B cell (primary cell): ENCODE measurements around the gene UPK3A. TPM values are rescaled to one million over a fixed set of nuclear protein-coding genes. Genes with fewer than 3 reads are reported as not detected.

Source experiments
- ATAC-seq: fragments of 200-7000 bp; cut with Tn5 transposase; one replicate; pipeline ENCODE4 v1.10.0; 2021; ENCODE audit warnings: low read depth, mild to moderate bottlenecking, moderate number of reproducible peaks, moderate library complexity
- CTCF ChIA-PET: fragments of 350-600 bp; sonication (Branson Sonifier 250); formaldehyde crosslinking; loops from one replicate; lab custom pipeline; 2021; ENCODE audit warnings: antibody characterized with exemption, inconsistent platforms; lab: Charles Lee
- POLR2A ChIA-PET: fragments of 350-600 bp; sonication (Branson Sonifier 250); formaldehyde crosslinking; loops from one replicate; lab custom pipeline; 2021; ENCODE audit warnings: antibody characterized with exemption; lab: Charles Lee
- DNase-seq: peaks from one replicate; pipeline ENCODE4 v3.0.0; 2013
- H2AFZ ChIP-seq: 2 replicates; pipeline ENCODE4 v1.6.1; 2012; ENCODE audit warnings: mild to moderate bottlenecking, low read depth, low read length; ENCODE audit not compliant: insufficient read depth, poor library complexity, severe bottlenecking
- H3K27ac ChIP-seq, 2 donors: 1 replicate in 1 of 2; 2 replicates in 1 of 2; pipeline ENCODE4 v1.5.1; 2012 to 2013; ENCODE audit warnings: low read length in 2 of 2, mild to moderate bottlenecking in 2 of 2, moderate library complexity in 1 of 2
- H3K27me3 ChIP-seq, 4 experiments: fragments of 200-600 bp in 1 of 4; sonication (generic) in 1 of 4; replicated peaks in 1 of 4; 1 replicate in 2 of 4; 2 replicates in 2 of 4; pipeline versions ENCODE4 v1.6.1 to v1.7.0; 2013 to 2016; ENCODE audit warnings: low read length in 3 of 4, mild to moderate bottlenecking in 2 of 4, mixed read lengths in 1 of 4, moderate library complexity in 1 of 4; ENCODE audit not compliant: insufficient read depth in 4 of 4, control insufficient read depth in 3 of 4; ENCODE audit errors: control extremely low read depth in 1 of 4
- H3K36me3 ChIP-seq, 2 experiments: replicated peaks in 1 of 2; 1 replicate in 1 of 2; 2 replicates in 1 of 2; pipeline versions ENCODE4 v1.6.1 to v1.7.1; 2013; ENCODE audit warnings: low read length in 1 of 2; ENCODE audit not compliant: insufficient read depth in 2 of 2, control insufficient read depth in 1 of 2; ENCODE audit errors: control extremely low read depth in 1 of 2, extremely low read depth in 1 of 2
- H3K4me1 ChIP-seq, 2 donors: fragments of 200-600 bp in 1 of 2; sonication (generic) in 1 of 2; 1 replicate in 1 of 2; 2 replicates in 1 of 2; pipeline versions ENCODE4 v1.5.1 to v1.6.1; 2013 to 2017; ENCODE audit warnings: low read length in 2 of 2; ENCODE audit not compliant: control insufficient read depth in 2 of 2, insufficient read depth in 2 of 2
- H3K4me2 ChIP-seq: replicated peaks from 2 replicates; pipeline ENCODE3; 2012; ENCODE audit warnings: mild to moderate bottlenecking, low read depth, low read length; ENCODE audit not compliant: poor library complexity, severe bottlenecking
- H3K4me3 ChIP-seq, 5 experiments: fragments of 200-600 bp in 1 of 5; sonication (generic) in 1 of 5; 1 replicate in 3 of 5; 2 replicates in 2 of 5; pipeline versions ENCODE4 v1.5.1 to v1.7.0; 2011 to 2016; ENCODE audit warnings: low read length in 4 of 5, mild to moderate bottlenecking in 4 of 5, low read depth in 2 of 5, control low read depth in 1 of 5, moderate library complexity in 1 of 5; ENCODE audit not compliant: insufficient read depth in 1 of 5; ENCODE audit errors: control extremely low read depth in 1 of 5, extremely low read depth in 1 of 5
- H3K79me2 ChIP-seq: fragments of 200-600 bp; sonication (generic); one replicate; pipeline ENCODE4 v1.6.0; 2016; ENCODE audit warnings: low read length; ENCODE audit not compliant: control insufficient read depth, insufficient read depth
- H3K9ac ChIP-seq: fragments of 200-600 bp; sonication (generic); 2 replicates; pipeline ENCODE4 v1.6.1; 2017; ENCODE audit warnings: mild to moderate bottlenecking, low read length, moderate library complexity
- H3K9me3 ChIP-seq, 3 donors: one replicate each; pipeline versions ENCODE4 v1.6.1 to v1.7.1; 2013; ENCODE audit warnings: low read length in 2 of 3; ENCODE audit not compliant: control insufficient read depth in 2 of 3, insufficient read depth in 1 of 3; ENCODE audit errors: control extremely low read depth in 1 of 3
- H4K20me1 ChIP-seq: 2 replicates; pipeline ENCODE4 v1.6.0; 2012; ENCODE audit warnings: mild to moderate bottlenecking, low read length; ENCODE audit not compliant: insufficient read depth, control insufficient read depth, poor library complexity, severe bottlenecking
- H3K27ac Mint-ChIP-seq: one replicate; pipeline ENCODE4 v1.8.0; 2021; ENCODE audit warnings: mixed read lengths
- H3K27me3 Mint-ChIP-seq: one replicate; pipeline ENCODE4 v1.8.0; 2021; ENCODE audit warnings: mixed read lengths
- H3K4me1 Mint-ChIP-seq: one replicate; pipeline ENCODE4 v1.8.0; 2021; ENCODE audit warnings: mixed read lengths
- H3K4me3 Mint-ChIP-seq: one replicate; pipeline ENCODE4 v1.8.0; 2021; ENCODE audit warnings: mixed read lengths
- H3K9me3 Mint-ChIP-seq: one replicate; pipeline ENCODE4 v1.8.0; 2022; ENCODE audit warnings: mixed read lengths; ENCODE audit not compliant: insufficient read depth
- EZH2 ChIP-seq: IDR thresholded peaks from 2 replicates; pipeline ENCODE4 v1.6.1; 2012; ENCODE audit warnings: borderline replicate concordance, low read depth, mild to moderate bottlenecking, moderate library complexity, low read length; ENCODE audit not compliant: insufficient read depth, poor library complexity, severe bottlenecking
- WGBS: methylation state at CpG from one replicate; pipeline ENCODE4 v1.1.5; 2013; ENCODE audit warnings: missing lambda C conversion rate; ENCODE audit not compliant: insufficient coverage; 5-methylcytosine and 5-hydroxymethylcytosine counted together
- intact Hi-C: fragments of 100-400 bp; cut with micrococcal nuclease; formaldehyde crosslinking; loops from one replicate; pipeline ENCODE4 v1.10.0; 2022
- polyA plus RNA-seq: library from polyadenylated mRNA; depleted of rRNA; stranded (reverse); fragments of >200 nt; gene quantifications from 2 replicates; pipeline ENCODE4 v1.2.3, GENCODE V29; 2012
- total RNA-seq, 2 donors: library from RNA; stranded (reverse); fragments of 120-200 nt in 1 of 2; gene quantifications; 1 replicate in 1 of 2; 2 replicates in 1 of 2; pipeline versions ENCODE4 v1.2.3 to v1.2.4, GENCODE V29; 2013 to 2022
- TF ChIP-seq, protein P1 (sequence below): fragments of 200-600 bp; IDR thresholded peaks from one replicate; pipeline ENCODE4 v1.8.0; 2022; ENCODE audit warnings: antibody characterized with exemption, mild to moderate bottlenecking

The UPK3A gene
- total and polyA plus RNA-seq, 2 donors (not counting 1 experiment from before 2014, with no cell fraction given), result not detected

- 2% methylated on average over 27 of the region's 33 CpGs for WGBS
- intact Hi-C loops, result loop anchor here (1.0 kb wide), 1 partner anchor 8 kb away; no protein-coding TSS in a partner anchor
- H3K79me2 ChIP-seq, result peaks cover 51% of the 10 kb centered on the region
- H4K20me1 ChIP-seq, result no peaks in the 10 kb centered on the region
- no peaks in the 10 kb centered on the region for H3K27me3 Mint-ChIP-seq
- H3K4me1 ChIP-seq, result peaks cover 18 to 25% of the 10 kb centered on the region in 2 donors
- H3K27me3 ChIP-seq, result no peaks in the 10 kb centered on the region
- H3K4me2 ChIP-seq, result peak overlapping the region; percentile 98
- peak overlapping the region; percentile 87 for H3K9ac ChIP-seq
- CTCF ChIA-PET, result no interaction called here
- H3K27ac Mint-ChIP-seq, result peak overlapping the region; percentile 81
- peak overlapping the region; percentile 34 to 73 for H3K27ac ChIP-seq
- peaks cover 39% of the 10 kb centered on the region for H3K4me1 Mint-ChIP-seq
- peak overlapping the region; percentile 85 for H3K4me3 Mint-ChIP-seq
- H3K4me3 ChIP-seq, result peak overlapping the region; percentile 11 to 95 (median 80)
- no peaks in the 10 kb centered on the region for H3K9me3 ChIP-seq
- DNase-seq, result no peak
- no peaks in the 10 kb centered on the region for H3K9me3 Mint-ChIP-seq
- POLR2A ChIA-PET, result interaction anchor here (0.5 to 1.0 kb wide), 3 partner anchors 10 to 48 kb away, joined by 3 to 6 read pairs (median 4); no protein-coding TSS in a partner anchor
- TF ChIP-seq EZH2, result no peak
- TF ChIP-seq, protein P1, sequence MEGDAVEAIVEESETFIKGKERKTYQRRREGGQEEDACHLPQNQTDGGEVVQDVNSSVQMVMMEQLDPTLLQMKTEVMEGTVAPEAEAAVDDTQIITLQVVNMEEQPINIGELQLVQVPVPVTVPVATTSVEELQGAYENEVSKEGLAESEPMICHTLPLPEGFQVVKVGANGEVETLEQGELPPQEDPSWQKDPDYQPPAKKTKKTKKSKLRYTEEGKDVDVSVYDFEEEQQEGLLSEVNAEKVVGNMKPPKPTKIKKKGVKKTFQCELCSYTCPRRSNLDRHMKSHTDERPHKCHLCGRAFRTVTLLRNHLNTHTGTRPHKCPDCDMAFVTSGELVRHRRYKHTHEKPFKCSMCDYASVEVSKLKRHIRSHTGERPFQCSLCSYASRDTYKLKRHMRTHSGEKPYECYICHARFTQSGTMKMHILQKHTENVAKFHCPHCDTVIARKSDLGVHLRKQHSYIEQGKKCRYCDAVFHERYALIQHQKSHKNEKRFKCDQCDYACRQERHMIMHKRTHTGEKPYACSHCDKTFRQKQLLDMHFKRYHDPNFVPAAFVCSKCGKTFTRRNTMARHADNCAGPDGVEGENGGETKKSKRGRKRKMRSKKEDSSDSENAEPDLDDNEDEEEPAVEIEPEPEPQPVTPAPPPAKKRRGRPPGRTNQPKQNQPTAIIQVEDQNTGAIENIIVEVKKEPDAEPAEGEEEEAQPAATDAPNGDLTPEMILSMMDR, result no peak
- H2AFZ ChIP-seq, result peak overlapping the region; percentile 87
- H3K36me3 ChIP-seq, result no peaks in the 10 kb centered on the region
- no peak for ATAC-seq
Measured at GRCh38 chr22:45310331-45310976, 25.7 kb downstream of the UPK3A start.

DNA sequence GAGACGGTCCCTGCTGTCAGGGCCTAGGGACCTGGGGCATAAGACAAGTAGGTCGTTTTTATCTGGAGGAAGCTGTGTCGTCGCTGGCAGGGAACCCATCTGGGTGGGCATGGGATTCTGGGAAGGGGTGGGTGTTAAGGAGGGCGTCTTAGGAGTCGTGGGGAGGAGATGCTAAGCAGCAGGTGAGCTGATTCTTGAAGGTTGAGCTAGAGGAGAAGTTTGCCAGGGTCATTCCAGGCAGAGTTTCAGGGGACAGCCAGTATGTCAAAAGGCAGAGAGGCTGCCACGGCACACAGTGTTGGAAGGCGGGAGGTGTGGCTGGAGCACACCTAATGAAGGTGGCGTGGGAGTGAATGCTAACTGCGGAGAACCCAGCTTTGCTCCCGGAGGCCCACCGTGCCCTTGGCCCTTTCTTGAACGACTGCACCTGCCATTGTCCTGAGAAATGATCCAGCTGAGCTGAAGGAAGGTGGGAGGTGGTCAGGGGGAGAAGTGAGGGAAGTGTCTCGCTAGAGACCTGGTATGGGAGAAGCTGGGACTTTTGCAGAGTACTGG, 26.3 kb downstream of the UPK3A start:
- H3K4me3 ChIP-seq, result peak overlapping the region; percentile 11 to 95 (median 80)
- peaks cover 18 to 25% of the 10 kb centered on the region in 2 donors for H3K4me1 ChIP-seq
- peak overlapping the region; percentile 87 for H3K9ac ChIP-seq
- no peaks in the 10 kb centered on the region for H3K36me3 ChIP-seq
- H3K27ac ChIP-seq, result no peak overlapping the region
- POLR2A ChIA-PET, result no interaction called here
- peaks cover 55% of the 10 kb centered on the region for H3K79me2 ChIP-seq
- peak overlapping the region; percentile 98 for H3K4me2 ChIP-seq
- H3K4me1 Mint-ChIP-seq, result peaks cover 39% of the 10 kb centered on the region
- peak overlapping the region; percentile 56 for H3K27ac Mint-ChIP-seq
- ATAC-seq (no peak), DNase-seq (no peak)
- CTCF ChIA-PET, result no interaction called here
- H2AFZ ChIP-seq, result no peak overlapping the region
- no peaks in the 10 kb centered on the region for H4K20me1 ChIP-seq
- WGBS, result 75% methylated on average over 14 of the region's 14 CpGs
- H3K9me3 Mint-ChIP-seq, result no peaks in the 10 kb centered on the region
- H3K9me3 ChIP-seq, result no peaks in the 10 kb centered on the region
- TF ChIP-seq, protein P1, result no peak
- TF ChIP-seq EZH2, result no peak
- peak overlapping the region; percentile 85 for H3K4me3 Mint-ChIP-seq
- no peaks in the 10 kb centered on the region for H3K27me3 ChIP-seq
- intact Hi-C loops, result loop anchor here (1.0 kb wide), 1 partner anchor 7 kb away; no protein-coding TSS in a partner anchor
- no peaks in the 10 kb centered on the region for H3K27me3 Mint-ChIP-seq
